Measurements from ENCODE around the gene STMP1. TPM values are rescaled to one million over a fixed set of nuclear protein-coding genes. Genes with fewer than 3 reads are reported as not detected.

Gene STMP1
- total and polyA plus RNA-seq, 3 donors from 2014 or later = 36.4 to 56.3 (median 39.7) TPM

GRCh38 chr7:135706858-135707569 is 44.7 kb downstream of the STMP1 start:
- no peak overlapping the region for H3K4me3 ChIP-seq
- no peak overlapping the region for H3K27ac ChIP-seq
- intact Hi-C loops (cut with DNase I; ENCODE audit: low total_unique reads) = no loop called here
- 67 to 72% methylated on average over 7 of the region's 7 CpGs for WGBS, 2 donors
- H3K36me3 ChIP-seq (ENCODE audit: low read depth, missing control alignments) = no peaks in the 10 kb centered on the region
- H3K4me1 ChIP-seq = no peaks in the 10 kb centered on the region
- no peaks in the 10 kb centered on the region for H3K27me3 ChIP-seq
- no peak for DNase-seq
- H3K9me3 ChIP-seq = no peaks in the 10 kb centered on the region
- TF ChIP-seq, protein P1, sequence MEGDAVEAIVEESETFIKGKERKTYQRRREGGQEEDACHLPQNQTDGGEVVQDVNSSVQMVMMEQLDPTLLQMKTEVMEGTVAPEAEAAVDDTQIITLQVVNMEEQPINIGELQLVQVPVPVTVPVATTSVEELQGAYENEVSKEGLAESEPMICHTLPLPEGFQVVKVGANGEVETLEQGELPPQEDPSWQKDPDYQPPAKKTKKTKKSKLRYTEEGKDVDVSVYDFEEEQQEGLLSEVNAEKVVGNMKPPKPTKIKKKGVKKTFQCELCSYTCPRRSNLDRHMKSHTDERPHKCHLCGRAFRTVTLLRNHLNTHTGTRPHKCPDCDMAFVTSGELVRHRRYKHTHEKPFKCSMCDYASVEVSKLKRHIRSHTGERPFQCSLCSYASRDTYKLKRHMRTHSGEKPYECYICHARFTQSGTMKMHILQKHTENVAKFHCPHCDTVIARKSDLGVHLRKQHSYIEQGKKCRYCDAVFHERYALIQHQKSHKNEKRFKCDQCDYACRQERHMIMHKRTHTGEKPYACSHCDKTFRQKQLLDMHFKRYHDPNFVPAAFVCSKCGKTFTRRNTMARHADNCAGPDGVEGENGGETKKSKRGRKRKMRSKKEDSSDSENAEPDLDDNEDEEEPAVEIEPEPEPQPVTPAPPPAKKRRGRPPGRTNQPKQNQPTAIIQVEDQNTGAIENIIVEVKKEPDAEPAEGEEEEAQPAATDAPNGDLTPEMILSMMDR (IDR thresholded peaks at IDR 0.05) = no peak
- no peak for TF ChIP-seq POLR2A (IDR thresholded peaks at IDR 0.05)

- Histone ChIP-seq H3K4me1 (peaks cover 2% of the 10 kb centered on the region), H3K27ac (no peak overlapping the region), H3K27me3 (no peaks in the 10 kb centered on the region), H3K36me3 (ENCODE audit: low read depth, missing control alignments) (no peaks in the 10 kb centered on the region), H3K9me3 (no peaks in the 10 kb centered on the region), H3K4me3 (no peak overlapping the region)
- WGBS, 2 donors = 59 to 81% methylated on average over 5 of the region's 5 CpGs
- DNase-seq = no peak
- intact Hi-C loops (cut with DNase I; ENCODE audit: low total_unique reads) = no loop called here
- TF ChIP-seq, protein P1 (IDR thresholded peaks at IDR 0.05) = no peak
- TF ChIP-seq POLR2A (IDR thresholded peaks at IDR 0.05) = no peak
These were observed 45.3 kb downstream of the STMP1 start for GRCh38 chr7:135707570-135707966.

- no peaks in the 10 kb centered on the region for H3K27me3 ChIP-seq
- WGBS, 2 donors = 85 to 94% methylated on average over 7 to 12 of the region's 14 CpGs
- H3K9me3 ChIP-seq = no peaks in the 10 kb centered on the region
- peaks cover 6% of the 10 kb centered on the region for H3K4me1 ChIP-seq
- H3K27ac ChIP-seq = no peak overlapping the region
- intact Hi-C loops (cut with DNase I; ENCODE audit: low total_unique reads) = no loop called here
- no peak overlapping the region for H3K4me3 ChIP-seq
- H3K36me3 ChIP-seq (ENCODE audit: low read depth, missing control alignments) = no peaks in the 10 kb centered on the region
- no peak for TF ChIP-seq POLR2A (IDR thresholded peaks at IDR 0.05)
- TF ChIP-seq, protein P1 (IDR thresholded peaks at IDR 0.05) = no peak
- DNase-seq = no peak
These were observed 45.7 kb downstream of the STMP1 start for GRCh38 chr7:135708041-135708440.

GRCh38 chr7:135709508-135709907 is 47.2 kb downstream of the STMP1 start:
- Histone ChIP-seq H3K36me3 (ENCODE audit: low read depth, missing control alignments) (no peaks in the 10 kb centered on the region), H3K27ac (no peak overlapping the region), H3K9me3 (no peaks in the 10 kb centered on the region), H3K27me3 (no peaks in the 10 kb centered on the region), H3K4me1 (peaks cover 7% of the 10 kb centered on the region), H3K4me3 (no peak overlapping the region)
- 92 to 95% methylated on average over 3 of the region's 3 CpGs for WGBS, 2 donors
- TF ChIP-seq, protein P1 (IDR thresholded peaks at IDR 0.05) = no peak
- TF ChIP-seq POLR2A (IDR thresholded peaks at IDR 0.05) = no peak
- intact Hi-C loops (cut with DNase I; ENCODE audit: low total_unique reads) = no loop called here
- no peak for DNase-seq
